GM18499 (cell line): ENCODE measurements around the gene ACKR3.
A peak's percentile ranks its signal among the peaks of the same experiment; 100 is the strongest.

ENCODE experiments used
- ATAC-seq: cut with Tn5 transposase; IDR thresholded peaks from one replicate; pipeline ENCODE4 v1.9.1; 2021; ENCODE audit warnings: moderate number of reproducible peaks; ENCODE audit not compliant: insufficient read depth, unreplicated experiment

Gene ACKR3

DNA sequence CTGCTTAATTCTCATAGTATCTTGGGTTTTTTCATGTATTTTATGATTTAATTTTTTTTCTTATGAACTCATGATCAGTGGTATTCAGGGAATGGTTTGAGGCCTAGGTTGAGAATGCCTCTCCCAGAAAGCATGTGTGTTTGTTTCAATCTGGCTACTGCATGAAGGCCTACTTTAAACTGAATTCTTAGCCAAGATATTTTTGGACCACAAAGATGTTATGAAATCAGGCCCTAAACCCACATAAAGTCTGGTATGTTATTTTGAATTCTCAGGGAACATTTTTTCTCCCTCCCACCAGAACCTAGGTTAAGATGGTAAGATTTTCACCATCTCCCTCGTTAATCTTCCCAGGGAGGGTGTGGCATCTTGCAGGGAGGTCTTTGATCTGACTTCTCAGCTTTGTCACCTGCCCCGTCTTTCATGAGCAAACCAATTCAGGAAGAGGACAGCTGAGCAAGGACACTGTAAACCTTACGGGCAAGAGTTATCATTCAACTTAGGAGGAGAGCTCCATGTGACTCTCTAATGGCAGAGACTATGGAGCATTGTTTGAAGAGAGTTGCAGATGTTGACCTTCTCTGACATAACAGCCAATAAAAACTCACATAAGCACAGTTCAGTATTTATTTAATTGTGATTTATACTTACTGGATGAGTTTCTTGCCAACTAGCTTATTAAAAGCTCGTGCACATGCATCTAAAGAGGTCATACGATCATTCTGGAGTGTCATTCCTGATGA lies 21.3 kb upstream of the ACKR3 start:
- ATAC-seq, result no peak

DNA sequence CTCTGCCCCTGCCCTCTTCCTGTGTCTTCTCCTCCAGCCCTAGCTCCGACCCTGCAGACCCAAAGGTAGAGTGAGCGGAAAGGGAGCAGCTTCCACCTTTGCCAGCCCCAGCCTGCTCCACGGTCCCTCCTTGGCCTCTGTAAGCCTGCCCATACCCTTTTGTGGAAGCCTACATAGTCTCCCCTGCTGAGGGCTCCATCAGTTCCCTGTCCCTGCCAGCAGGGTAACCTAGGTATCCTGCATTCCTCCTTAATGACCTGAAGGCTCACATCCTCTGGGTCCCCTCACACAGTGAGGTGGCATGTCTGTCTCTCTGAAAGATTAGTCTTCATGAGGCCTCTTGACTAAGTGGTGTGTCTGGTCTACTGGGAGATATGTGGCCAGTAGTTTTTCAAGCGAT lies 20.5 kb upstream of the ACKR3 start:
- ATAC-seq, result no peak

DNA sequence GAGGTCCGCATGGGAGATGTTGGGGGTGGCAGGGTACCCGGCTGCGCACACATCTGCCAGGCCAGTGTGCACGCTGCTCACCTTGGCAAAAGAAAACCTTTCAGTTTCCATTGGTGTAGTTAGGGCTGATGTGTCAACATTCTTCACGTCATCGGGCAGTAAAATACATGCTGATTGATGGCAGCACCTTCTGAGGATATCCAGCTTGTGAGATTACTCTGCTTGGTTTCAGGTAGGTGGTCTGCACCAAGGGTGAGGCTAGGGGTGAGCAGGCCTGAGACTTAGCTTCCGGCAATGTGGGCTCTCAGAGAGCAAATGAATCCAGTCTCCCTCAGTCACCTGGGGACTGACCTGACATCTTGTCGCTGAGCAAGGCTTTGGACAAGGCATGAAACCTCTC lies 19.3 kb upstream of the ACKR3 start:
- no peak for ATAC-seq

DNA sequence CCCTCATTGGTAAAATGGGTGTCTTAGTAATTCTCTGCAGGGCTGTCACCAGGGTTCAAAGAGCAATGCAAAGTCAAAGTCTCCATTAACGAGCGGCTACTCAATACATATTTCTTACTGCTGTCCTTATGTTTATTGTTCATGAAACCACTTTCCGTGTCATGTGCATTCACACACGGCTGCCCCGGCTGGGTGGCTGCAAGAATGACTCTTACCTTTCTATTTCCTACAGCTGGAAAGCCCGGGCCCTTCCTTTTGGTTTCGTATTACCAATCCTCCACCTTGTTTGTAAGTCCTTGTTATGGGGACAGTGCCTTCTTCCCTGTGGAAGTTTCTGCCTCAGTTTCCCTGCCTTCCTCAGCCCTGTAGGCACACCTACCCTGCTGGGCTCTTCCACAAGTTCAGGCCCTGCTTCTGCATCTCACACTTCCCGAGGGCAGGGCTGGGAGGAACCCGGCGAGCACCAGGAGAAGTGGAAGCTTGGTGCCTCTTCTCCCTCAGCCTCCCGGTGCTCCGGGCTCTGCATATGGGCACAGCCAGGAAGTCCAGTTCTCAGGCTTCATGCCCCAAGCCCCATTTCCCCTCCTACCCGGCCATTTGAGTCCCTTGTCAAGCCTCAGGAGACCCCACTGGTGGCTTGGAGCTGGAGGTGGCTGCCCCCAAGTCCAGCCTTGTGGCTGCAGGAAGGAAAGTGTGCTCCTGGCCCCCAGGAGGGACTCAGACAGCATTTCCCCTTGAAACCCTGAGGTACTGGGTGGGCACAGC lies 18.7 kb upstream of the ACKR3 start:
- no peak for ATAC-seq

DNA sequence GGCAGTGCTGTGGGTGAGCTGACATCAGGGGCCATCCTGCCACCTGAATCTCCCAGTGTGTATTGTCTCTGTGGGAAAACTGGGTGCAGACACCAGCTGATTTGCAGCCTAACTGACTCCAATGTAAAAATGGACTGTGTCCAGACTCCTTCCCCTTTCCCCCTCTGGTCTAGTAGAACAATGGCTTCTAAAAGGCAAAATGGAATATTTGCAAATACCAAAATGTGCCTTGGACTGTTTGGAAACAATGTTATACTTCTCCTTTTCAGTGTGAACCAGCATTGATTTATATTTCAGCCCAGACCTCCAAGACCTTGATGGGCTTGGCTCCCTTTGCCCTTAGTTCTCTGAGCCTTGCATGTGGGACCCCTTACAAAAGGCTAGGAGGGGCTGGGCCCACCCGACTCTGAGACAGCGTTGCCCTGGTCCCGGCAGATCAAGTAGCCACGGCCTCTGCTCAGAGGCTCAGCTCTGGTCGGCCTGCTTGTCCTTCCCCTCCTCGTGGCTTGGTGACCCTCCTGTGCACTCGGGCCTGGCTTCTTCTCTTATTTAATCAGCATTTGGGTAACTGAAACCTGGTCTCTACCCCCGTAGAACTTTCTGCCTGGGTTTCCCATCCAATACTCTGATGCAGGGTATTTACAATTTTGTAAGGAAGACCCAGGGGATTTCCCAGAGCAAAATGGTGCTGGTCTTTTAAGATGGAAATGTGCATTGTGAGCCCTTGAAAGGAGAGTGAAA lies 18.0 kb upstream of the ACKR3 start:
- no peak for ATAC-seq

GRCh38 chr2:236552212-236552542 lies 17.4 kb upstream of the ACKR3 start:
- no peak for ATAC-seq

- no peak for ATAC-seq
Measured at GRCh38 chr2:236552581-236553363, 16.9 kb upstream of the ACKR3 start.

DNA sequence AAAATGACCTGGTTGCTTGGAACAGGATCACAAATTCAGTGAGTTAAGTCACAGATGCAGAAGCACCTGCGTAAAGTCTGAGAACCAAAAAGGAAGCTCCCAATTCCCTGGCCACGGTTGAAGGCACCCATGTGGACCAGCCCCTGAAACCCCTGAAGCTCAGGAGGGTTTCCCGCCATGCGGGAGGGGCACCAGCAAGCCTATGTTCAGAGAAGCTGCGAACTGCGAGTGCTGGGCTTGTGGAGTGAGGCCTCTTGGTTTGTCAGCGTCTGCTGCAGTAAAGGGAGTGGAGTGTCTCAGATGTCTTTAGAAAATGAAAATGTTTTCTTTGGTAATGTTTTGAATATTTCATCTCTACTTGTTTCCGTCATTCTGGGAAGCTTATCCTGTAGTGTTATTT lies 16.1 kb upstream of the ACKR3 start:
- ATAC-seq, result no peak

GRCh38 chr2:236554629-236555282 lies 14.9 kb upstream of the ACKR3 start:
- no peak for ATAC-seq

DNA sequence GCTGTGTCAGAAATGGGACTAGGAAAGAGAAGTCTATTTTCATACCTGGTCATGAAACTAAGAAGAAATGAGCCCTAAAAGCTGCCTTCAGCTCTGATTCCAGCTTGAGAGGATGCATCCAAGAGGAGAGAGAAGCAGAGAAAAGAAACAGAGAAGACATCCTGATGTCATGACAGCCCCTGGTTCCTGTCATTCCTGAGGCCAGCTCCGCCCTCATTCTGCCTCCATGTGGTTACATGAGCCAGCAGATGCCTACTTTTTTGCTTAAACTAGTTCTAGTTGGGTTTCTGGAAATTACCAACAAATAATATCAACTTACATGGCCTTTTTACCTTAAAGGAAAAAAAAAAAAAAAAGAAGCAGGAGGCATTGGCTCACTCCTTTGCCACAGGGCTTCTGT lies 14.1 kb upstream of the ACKR3 start:
- no peak for ATAC-seq

- ATAC-seq, result no peak
Measured at GRCh38 chr2:236557306-236558030, 12.2 kb upstream of the ACKR3 start.

GRCh38 chr2:236558036-236558435 lies 11.6 kb upstream of the ACKR3 start:
- ATAC-seq, result no peak

GRCh38 chr2:236558993-236559978 lies 10.3 kb upstream of the ACKR3 start:
- ATAC-seq, result peak; percentile 53

GRCh38 chr2:236561874-236562273 lies 7.8 kb upstream of the ACKR3 start:
- no peak for ATAC-seq

DNA sequence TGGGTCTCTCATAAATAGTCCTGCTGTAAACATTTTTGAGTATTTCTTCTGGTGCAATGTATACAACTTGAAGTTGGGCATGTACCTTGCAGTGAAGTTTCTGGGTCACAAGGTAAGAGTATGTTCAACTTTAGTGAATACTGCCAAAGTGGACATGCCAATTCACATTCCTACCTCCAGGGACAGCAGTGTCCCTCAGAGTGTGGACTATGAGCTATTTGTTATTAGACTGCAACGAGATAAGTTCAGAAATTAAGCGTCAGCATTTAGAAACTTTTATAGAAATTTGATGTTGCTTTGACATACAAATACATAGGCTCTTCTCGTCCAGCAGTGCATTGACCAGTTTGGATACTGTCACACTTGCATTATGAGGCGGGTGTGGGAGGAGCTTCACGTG lies 7.2 kb upstream of the ACKR3 start:
- no peak for ATAC-seq

- no peak for ATAC-seq
Measured at GRCh38 chr2:236563953-236564352, 5.7 kb upstream of the ACKR3 start.

DNA sequence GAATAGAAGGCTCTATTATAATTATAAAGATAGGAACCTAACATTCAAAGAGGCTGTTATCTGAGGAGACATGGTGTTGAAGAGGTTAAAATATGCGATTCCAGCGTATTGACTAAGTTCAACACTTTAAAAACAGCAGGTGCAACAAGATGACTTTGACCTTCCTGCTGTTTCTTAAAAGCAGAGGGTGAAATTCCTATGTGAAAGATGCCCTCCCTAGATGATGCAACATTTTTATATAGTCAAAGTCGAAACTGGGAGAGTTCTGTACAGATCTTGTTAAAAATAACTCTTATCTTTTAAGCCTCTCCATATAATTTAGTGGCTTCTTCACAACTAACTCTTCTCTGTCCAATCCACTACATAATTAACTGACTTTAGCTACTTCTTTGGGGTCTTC lies 4.4 kb upstream of the ACKR3 start:
- no peak for ATAC-seq

DNA sequence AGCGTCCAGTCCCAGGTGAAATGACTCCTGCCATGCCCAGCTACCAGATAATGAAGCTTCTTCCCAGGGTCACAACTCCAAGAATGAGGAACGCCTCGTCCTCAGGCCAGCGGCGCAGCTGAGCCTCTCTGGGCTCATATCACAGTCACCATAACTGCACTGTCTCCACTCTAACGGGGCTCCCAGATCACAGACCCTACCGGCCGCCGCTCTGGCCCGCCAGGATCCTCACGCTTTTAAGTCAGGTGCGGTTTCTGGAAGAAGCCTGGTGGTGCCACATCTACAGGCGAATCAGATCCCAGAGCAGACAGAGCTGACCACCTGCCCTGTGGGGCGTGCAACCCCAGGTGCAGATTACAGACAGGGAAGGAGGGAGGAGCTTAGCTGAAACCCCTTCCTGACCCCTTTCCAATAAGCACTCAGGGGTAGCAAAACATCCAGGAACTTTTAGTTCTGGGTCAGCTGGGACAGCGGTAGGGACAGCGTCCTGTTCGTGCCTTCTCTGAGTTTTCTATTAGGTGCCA lies 3.7 kb upstream of the ACKR3 start:
- ATAC-seq, result no peak
